Measurements from ENCODE around the gene CCDC138.

Gene CCDC138

DNA sequence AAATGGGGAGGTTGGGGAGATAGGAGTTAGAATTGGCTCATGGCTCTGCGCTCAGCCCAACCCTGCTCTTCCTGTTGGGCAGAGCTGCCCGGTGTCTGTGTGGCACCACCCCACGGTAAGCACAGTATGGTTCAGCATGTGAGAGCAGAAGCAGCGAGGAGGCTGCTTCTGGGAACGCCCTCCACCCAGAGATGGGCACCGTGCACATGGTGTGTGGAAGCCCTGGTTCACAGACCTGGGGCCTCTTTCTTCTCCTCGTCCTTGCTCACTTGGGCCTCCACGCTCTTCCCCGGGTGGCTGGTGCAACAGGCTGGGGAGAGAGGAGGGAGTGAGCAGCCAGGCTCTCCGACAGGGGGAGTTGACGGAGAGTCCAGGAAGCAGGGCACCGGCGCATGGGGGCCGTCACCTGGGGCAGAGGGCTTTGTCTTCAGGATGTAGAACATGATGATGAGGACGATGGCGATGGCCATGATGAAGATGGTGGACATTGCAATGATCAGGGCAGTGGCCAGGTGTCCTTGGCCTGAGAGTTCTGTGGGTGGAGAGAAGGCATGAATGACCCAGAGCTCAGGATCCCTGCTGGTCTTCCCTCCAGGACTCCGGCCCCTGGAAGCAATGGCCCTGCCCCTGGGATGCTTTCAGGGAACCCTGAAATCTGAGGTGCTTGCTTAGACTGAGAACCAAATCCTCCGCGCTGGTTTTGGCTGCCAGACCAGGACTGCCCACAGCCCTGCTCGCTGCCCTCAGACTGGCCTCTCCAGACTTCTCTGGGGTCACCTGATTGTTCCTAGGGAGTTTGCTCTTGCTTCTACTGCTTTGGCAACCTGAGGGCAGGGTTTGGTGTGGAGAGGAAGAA lies 124.2 kb downstream of the CCDC138 start:
- no peak for TF ChIP-seq CTCF (IDR thresholded peaks at IDR 0.05; ENCODE audit: borderline replicate concordance, insufficient read depth, low read depth, low read length)
- H3K4me3 ChIP-seq (ENCODE audit: low read depth, low read length), result no peak overlapping the region

DNA sequence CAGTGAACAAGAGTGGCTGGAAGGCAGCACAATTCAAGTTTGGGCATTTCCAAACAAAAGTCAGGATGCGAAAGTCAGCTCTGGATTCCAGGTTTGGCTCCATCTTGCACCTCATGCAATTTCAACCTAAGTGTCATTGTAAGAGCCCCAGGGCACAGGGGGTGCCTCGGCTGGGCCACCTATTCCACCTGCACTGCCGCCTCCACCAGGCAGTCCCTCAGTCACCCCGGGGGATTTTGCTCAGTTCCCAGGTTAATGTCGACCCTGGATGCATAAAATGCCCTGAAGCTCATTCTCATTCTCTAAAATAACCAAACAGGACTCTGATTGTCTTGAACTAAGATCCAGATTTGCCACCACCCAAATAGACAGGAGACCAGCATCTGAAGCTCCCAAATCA lies 124.8 kb downstream of the CCDC138 start:
- H3K4me3 ChIP-seq (ENCODE audit: low read depth, low read length), result no peak overlapping the region
- no peak for TF ChIP-seq CTCF (IDR thresholded peaks at IDR 0.05; ENCODE audit: borderline replicate concordance, insufficient read depth, low read depth, low read length)

DNA sequence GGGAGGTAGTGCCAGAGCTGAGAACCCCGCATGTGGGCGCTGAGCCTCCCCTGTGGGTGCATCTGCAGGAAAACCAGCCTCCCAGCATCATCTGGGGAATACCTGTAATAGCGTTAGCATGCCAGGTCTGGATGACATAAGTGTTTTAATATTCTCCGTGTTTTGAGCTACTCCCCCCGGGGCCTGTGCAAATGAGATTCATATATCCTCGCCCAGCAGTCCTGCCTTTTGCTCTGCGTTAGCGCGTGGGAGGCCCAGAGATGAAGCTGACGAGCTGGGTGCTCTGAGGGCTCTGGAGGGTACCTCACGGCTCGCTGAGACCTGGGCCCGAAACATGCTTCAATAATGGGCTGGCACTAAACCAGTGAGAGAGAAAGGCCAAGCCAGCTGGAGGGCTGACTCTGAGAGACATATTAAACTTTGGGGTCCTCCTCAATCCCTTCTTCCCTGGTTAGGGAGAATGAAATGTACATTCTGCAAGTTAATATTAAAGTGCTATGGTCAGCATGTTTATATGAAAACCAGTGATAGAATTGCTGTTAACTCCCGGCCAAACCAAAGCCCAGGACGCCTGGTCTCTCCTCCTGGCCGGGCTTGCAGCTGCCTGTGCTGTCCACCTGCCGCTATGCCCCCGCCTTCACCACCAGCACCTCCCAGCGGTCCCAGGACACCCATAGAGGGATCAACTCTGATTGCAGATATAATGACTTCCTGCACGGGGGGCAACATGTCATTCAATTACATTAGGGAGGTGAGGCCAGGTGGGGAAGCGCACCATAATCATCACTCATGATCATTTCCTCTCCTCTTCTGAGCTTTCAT lies 125.4 kb downstream of the CCDC138 start:
- H3K4me3 ChIP-seq (ENCODE audit: low read depth, low read length), result no peak overlapping the region
- no peak for TF ChIP-seq CTCF (IDR thresholded peaks at IDR 0.05; ENCODE audit: borderline replicate concordance, insufficient read depth, low read depth, low read length)

DNA sequence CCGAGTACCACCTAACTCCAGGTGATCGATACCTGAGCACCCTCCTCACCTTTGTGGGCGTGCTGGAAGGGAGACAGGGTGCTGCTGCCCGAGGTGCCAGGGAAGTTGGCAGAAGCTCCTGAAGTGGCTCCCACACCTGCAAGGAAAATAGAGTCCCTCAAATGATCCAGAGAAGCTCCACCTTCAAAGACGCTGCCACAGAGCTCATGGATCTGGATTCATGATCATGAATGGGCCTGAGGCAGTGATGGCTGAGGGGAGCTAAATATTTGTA lies 126.0 kb downstream of the CCDC138 start:
- H3K4me3 ChIP-seq (ENCODE audit: low read depth, low read length), result no peak overlapping the region
- no peak for TF ChIP-seq CTCF (IDR thresholded peaks at IDR 0.05; ENCODE audit: borderline replicate concordance, insufficient read depth, low read depth, low read length)

GRCh38 chr2:108916122-108916795 lies 129.7 kb downstream of the CCDC138 start:
- no peak for TF ChIP-seq CTCF (IDR thresholded peaks at IDR 0.05; ENCODE audit: borderline replicate concordance, insufficient read depth, low read depth, low read length)
- H3K4me3 ChIP-seq (ENCODE audit: low read depth, low read length), result no peak overlapping the region

GRCh38 chr2:108916796-108917421 lies 130.3 kb downstream of the CCDC138 start:
- no peak for TF ChIP-seq CTCF (IDR thresholded peaks at IDR 0.05; ENCODE audit: borderline replicate concordance, insufficient read depth, low read depth, low read length)
- H3K4me3 ChIP-seq (ENCODE audit: low read depth, low read length), result no peak overlapping the region

Data from GM12875 (cell line).